Small intestine (tissue), 7 donors: ENCODE results near the gene TMEM240. TPM values are rescaled to one million over a fixed set of nuclear protein-coding genes. Genes with fewer than 3 reads are reported as not detected.

Experiments used
- DNase-seq, 2 donors: peaks; one replicate each; pipeline versions ENCODE4 v3.0.0 to v3.0.0-alpha.2; 2013
- FAIRE-seq: peaks from 2 replicates; lab custom pipeline; 2012; peaks lifted over from hg19 to GRCh38; lab: Jason Lieb, UNC
- H3K27ac ChIP-seq, 3 donors: one replicate each; pipeline ENCODE4 v1.5.1; 2013; ENCODE audit warnings: low read length in 2 of 3, mild to moderate bottlenecking in 2 of 3, control low read depth in 1 of 3, inconsistent platforms in 1 of 3, low read depth in 1 of 3, moderate library complexity in 1 of 3
- H3K27me3 ChIP-seq, 3 donors: one replicate each; pipeline ENCODE4 v1.6.1; 2013; ENCODE audit warnings: low read length in 3 of 3, inconsistent platforms in 1 of 3; ENCODE audit not compliant: control insufficient read depth in 3 of 3, insufficient read depth in 3 of 3
- H3K36me3 ChIP-seq, 3 donors: one replicate each; pipeline ENCODE4 v1.6.1; 2013; ENCODE audit warnings: low read length in 3 of 3, inconsistent platforms in 1 of 3, low read depth in 1 of 3, mild to moderate bottlenecking in 1 of 3, moderate library complexity in 1 of 3; ENCODE audit not compliant: control insufficient read depth in 3 of 3, insufficient read depth in 2 of 3
- H3K4me1 ChIP-seq, 3 donors: one replicate each; pipeline ENCODE4 v1.6.1; 2013; ENCODE audit warnings: low read length in 2 of 3, inconsistent platforms in 1 of 3, low read depth in 1 of 3, mild to moderate bottlenecking in 1 of 3, moderate library complexity in 1 of 3; ENCODE audit not compliant: control insufficient read depth in 3 of 3, insufficient read depth in 2 of 3
- H3K4me3 ChIP-seq, 3 donors: one replicate each; pipeline ENCODE4 v1.5.1; 2013; ENCODE audit warnings: low read length in 3 of 3, control low read depth in 1 of 3, inconsistent platforms in 1 of 3, low read depth in 1 of 3, mild to moderate bottlenecking in 1 of 3, moderate library complexity in 1 of 3
- H3K9me3 ChIP-seq, 2 donors: one replicate each; pipeline ENCODE4 v1.6.1; 2013; ENCODE audit warnings: low read depth in 1 of 2, low read length in 1 of 2; ENCODE audit not compliant: control insufficient read depth in 2 of 2, insufficient read depth in 1 of 2
- WGBS, 3 donors: extraction: QIAGEN DNeasy Blood & Tissue Kit; methylation state at CpG; one replicate each; pipeline ENCODE4 v1.1.7; 2013; 5-methylcytosine and 5-hydroxymethylcytosine counted together
- polyA plus RNA-seq, 4 donors: library from polyadenylated mRNA; stranded (reverse) in 3 of 4; unstranded in 1 of 4; fragments of 200-250 nt in 3 of 4; fragments of 120-200 nt in 1 of 4; gene quantifications; one replicate each; pipeline versions ENCODE4 v1.2.1 to v1.2.3, GENCODE V29; 2013
- donor health status: healthy with polysubstance abuse.
- donor health status: control.
- donor health status: control.
- donor health status: Bipolar disorder and iron deficiency.
- donor health status: healthy.

TMEM240 gene
- polyA plus RNA-seq, 4 donors, result 1.6 to 3.7 (median 1.6) TPM; not detected in 1

- H3K27me3 ChIP-seq, result no peaks in the 10 kb centered on the region
- H3K27ac ChIP-seq, result no peak overlapping the region
- H3K4me3 ChIP-seq, result no peak overlapping the region
- no peaks in the 10 kb centered on the region for H3K4me1 ChIP-seq
- H3K36me3 ChIP-seq, result peaks cover 0 to 37% (median 0%) of the 10 kb centered on the region in 3 donors
- WGBS, 3 donors, result 68 to 78% (median 73%) methylated on average over 13 of the region's 13 CpGs
- DNase-seq (no peak), FAIRE-seq (no peak)
- H3K9me3 ChIP-seq, result no peaks in the 10 kb centered on the region
These were observed 14.1 kb upstream of the TMEM240 start for GRCh38 chr1:1554550-1554925.

GRCh38 chr1:1553821-1554494, 13.5 kb upstream of the TMEM240 start:
- no peaks in the 10 kb centered on the region for H3K9me3 ChIP-seq
- H3K27ac ChIP-seq, result no peak overlapping the region
- H3K27me3 ChIP-seq, result no peaks in the 10 kb centered on the region
- WGBS, 3 donors, result 81 to 87% (median 85%) methylated on average over 34 to 35 of the region's 35 CpGs
- peaks cover 0 to 31% (median 0%) of the 10 kb centered on the region in 3 donors for H3K36me3 ChIP-seq
- H3K4me1 ChIP-seq, result no peaks in the 10 kb centered on the region
- no peak for DNase-seq
- no peak for FAIRE-seq
- no peak overlapping the region for H3K4me3 ChIP-seq

- no peaks in the 10 kb centered on the region for H3K4me1 ChIP-seq
- FAIRE-seq, result no peak
- 72 to 86% (median 82%) methylated on average over 10 of the region's 10 CpGs for whole genome bisulfite sequencing, 3 donors
- no peaks in the 10 kb centered on the region for H3K27me3 ChIP-seq
- H3K27ac ChIP-seq, result no peak overlapping the region
- H3K4me3 ChIP-seq, result no peak overlapping the region
- H3K36me3 ChIP-seq, result peaks cover 0 to 47% (median 0%) of the 10 kb centered on the region in 3 donors
- H3K9me3 ChIP-seq, result no peaks in the 10 kb centered on the region
- no peak for DNase-seq
These were observed 11.8 kb upstream of the TMEM240 start for GRCh38 chr1:1552263-1552639.

GRCh38 chr1:1551524-1552262, 11.3 kb upstream of the TMEM240 start:
- Histone ChIP-seq H3K27ac (no peak overlapping the region), H3K4me3 (no peak overlapping the region), H3K27me3 (no peaks in the 10 kb centered on the region), H3K9me3 (no peaks in the 10 kb centered on the region), H3K36me3 (peaks cover 0 to 47% (median 0%) of the 10 kb centered on the region in 3 donors), H3K4me1 (no peaks in the 10 kb centered on the region)
- WGBS, 3 donors, result 90 to 91% (median 91%) methylated on average over 33 of the region's 33 CpGs
- DNase-seq (no peak), FAIRE-seq (no peak)

GRCh38 chr1:1550591-1551432, 10.4 kb upstream of the TMEM240 start:
- WGBS, 3 donors, result 70 to 84% (median 83%) methylated on average over 15 of the region's 15 CpGs
- H3K27ac ChIP-seq, result no peak overlapping the region
- FAIRE-seq, result no peak
- H3K27me3 ChIP-seq, result no peaks in the 10 kb centered on the region
- H3K9me3 ChIP-seq, result no peaks in the 10 kb centered on the region
- peaks cover 0 to 48% (median 3%) of the 10 kb centered on the region in 3 donors for H3K36me3 ChIP-seq
- no peaks in the 10 kb centered on the region for H3K4me1 ChIP-seq
- no peak overlapping the region for H3K4me3 ChIP-seq
- no peak for DNase-seq

- Histone ChIP-seq H3K27ac (no peak overlapping the region), H3K4me3 (no peak overlapping the region), H3K9me3 (no peaks in the 10 kb centered on the region), H3K36me3 (peaks cover 0 to 41% (median 3%) of the 10 kb centered on the region in 3 donors), H3K4me1 (no peaks in the 10 kb centered on the region), H3K27me3 (no peaks in the 10 kb centered on the region)
- FAIRE-seq (no peak), DNase-seq (no peak)
- 82 to 85% (median 82%) methylated on average over 7 of the region's 7 CpGs for WGBS, 3 donors
These were observed 9.7 kb upstream of the TMEM240 start for GRCh38 chr1:1550087-1550486.

- peaks cover 0 to 42% (median 3%) of the 10 kb centered on the region in 3 donors for H3K36me3 ChIP-seq
- FAIRE-seq, result no peak
- H3K27ac ChIP-seq, result no peak overlapping the region
- DNase-seq, result no peak
- WGBS, 3 donors, result 86 to 91% (median 89%) methylated on average over 14 of the region's 14 CpGs
- no peaks in the 10 kb centered on the region for H3K9me3 ChIP-seq
- no peaks in the 10 kb centered on the region for H3K27me3 ChIP-seq
- no peak overlapping the region for H3K4me3 ChIP-seq
- H3K4me1 ChIP-seq, result peaks cover 0 to 4% (median 0%) of the 10 kb centered on the region in 3 donors
These were observed 8.2 kb upstream of the TMEM240 start for GRCh38 chr1:1548591-1548990.

GRCh38 chr1:1547476-1547875, 7.1 kb upstream of the TMEM240 start:
- Histone ChIP-seq H3K27me3 (no peaks in the 10 kb centered on the region), H3K4me1 (peaks cover 0 to 14% (median 0%) of the 10 kb centered on the region in 3 donors), H3K36me3 (peaks cover 3 to 49% (median 4%) of the 10 kb centered on the region in 3 donors), H3K9me3 (no peaks in the 10 kb centered on the region), H3K27ac (no peak overlapping the region), H3K4me3 (no peak overlapping the region)
- DNase-seq (no peak), FAIRE-seq (no peak)
- WGBS, 3 donors, result 88 to 94% (median 90%) methylated on average over 18 to 19 of the region's 19 CpGs
